Peyer's patch (tissue), 4 donors: ENCODE results near the gene SEMA3G.

Experiments used
- CTCF ChIP-seq, 6 experiments: fragments of 450-650 bp in 4 of 6; fragments of 200-600 bp in 2 of 6; sonication (generic) in 1 of 6; IDR thresholded peaks; one replicate each; pipeline ENCODE4 v1.5.1; 2017 to 2019; ENCODE audit warnings: antibody characterized with exemption in 6 of 6, mild to moderate bottlenecking in 3 of 6, moderate library complexity in 1 of 6
- POLR2A ChIP-seq, 2 donors: fragments of 450-650 bp; IDR thresholded peaks; one replicate each; pipeline ENCODE4 v1.5.1; 2017; ENCODE audit warnings: antibody characterized with exemption in 2 of 2, mild to moderate bottlenecking in 2 of 2, moderate library complexity in 2 of 2

GRCh38 chr3:52440671-52441070 lies 4.2 kb downstream of the SEMA3G start:
- TF ChIP-seq CTCF (IDR thresholded peaks at IDR 0.05) (no peak), POLR2A (IDR thresholded peaks at IDR 0.05) (no peak)
